GM19240 (cell line): ENCODE measurements around the gene PROK2.

Experiments
- DNase-seq: peaks from one replicate; pipeline ENCODE4 v3.0.0; 2011; ENCODE audit warnings: low spot score; ENCODE audit not compliant: insufficient read length

PROK2 gene

GRCh38 chr3:71786551-71786950, 1.6 kb upstream of the PROK2 start:
- no peak for DNase-seq

- DNase-seq, result no peak
Measured at GRCh38 chr3:71786217-71786549, 1.2 kb upstream of the PROK2 start.

- DNase-seq, result no peak
Measured at GRCh38 chr3:71785532-71786216, 726 bp upstream of the PROK2 start.

GRCh38 chr3:71784201-71784913, 591 bp downstream of the PROK2 start:
- no peak for DNase-seq

- DNase-seq, result no peak
Measured at GRCh38 chr3:71783152-71783551, 1.8 kb downstream of the PROK2 start.

- no peak for DNase-seq
Measured at GRCh38 chr3:71780430-71780829, 4.5 kb downstream of the PROK2 start.

GRCh38 chr3:71779674-71780377, 5.1 kb downstream of the PROK2 start:
- DNase-seq, result no peak

- no peak for DNase-seq
Measured at GRCh38 chr3:71778353-71778752, 6.6 kb downstream of the PROK2 start.

GRCh38 chr3:71776538-71776937, 8.4 kb downstream of the PROK2 start:
- DNase-seq, result no peak

GRCh38 chr3:71771884-71772283, 13.1 kb downstream of the PROK2 start:
- DNase-seq, result no peak

- DNase-seq, result no peak
Measured at GRCh38 chr3:71771126-71771525, 13.8 kb downstream of the PROK2 start.

GRCh38 chr3:71763426-71763825, 21.5 kb downstream of the PROK2 start:
- DNase-seq, result no peak

- DNase-seq, result no peak
Measured at GRCh38 chr3:71760140-71760539, 24.8 kb downstream of the PROK2 start.

GRCh38 chr3:71759401-71759800, 25.5 kb downstream of the PROK2 start:
- no peak for DNase-seq

GRCh38 chr3:71758091-71758490, 26.9 kb downstream of the PROK2 start:
- DNase-seq, result no peak

- DNase-seq, result no peak
Measured at GRCh38 chr3:71754610-71755253, 30.2 kb downstream of the PROK2 start.

GRCh38 chr3:71753701-71754609, 31.0 kb downstream of the PROK2 start, which contains the start of gene GPR27:
TSS of gene GPR27 (plus strand) at chr3:71753855. CDS start at chr3:71754050, 195 bp downstream.
- DNase-seq, result no peak

- DNase-seq, result no peak
Measured at GRCh38 chr3:71752831-71753700, 31.9 kb downstream of the PROK2 start.

GRCh38 chr3:71751602-71752001, 33.3 kb downstream of the PROK2 start:
- DNase-seq, result no peak

GRCh38 chr3:71744738-71745137, 40.2 kb downstream of the PROK2 start:
- DNase-seq, result no peak
